LNCAP (cell line): Measurements from ENCODE around the gene AMOTL1.

ENCODE experiments used
- CTCF ChIP-seq: fragments of 450-650 bp; IDR thresholded peaks from 2 replicates; pipeline ENCODE4 v1.5.1; 2017; ENCODE audit warnings: mild to moderate bottlenecking

AMOTL1 gene

DNA sequence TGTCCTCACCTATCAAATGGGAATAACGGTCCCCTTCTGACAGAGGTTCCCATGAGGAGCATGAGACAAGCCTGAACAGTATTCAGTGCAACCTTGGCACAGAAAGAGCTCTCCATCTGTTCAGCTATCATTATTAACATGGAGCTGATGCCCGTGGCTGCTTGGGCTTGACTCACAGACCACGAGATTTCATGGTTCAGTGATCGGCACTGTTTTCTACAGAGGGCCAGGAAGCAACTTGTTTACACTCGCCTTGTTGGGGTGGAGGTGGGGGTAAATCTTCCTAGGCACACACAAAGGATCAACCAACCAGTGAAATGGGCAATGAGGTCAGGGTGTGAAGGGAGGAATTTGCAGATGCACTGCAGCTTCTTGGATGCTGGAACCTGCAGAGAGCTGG is 117.0 kb downstream of the AMOTL1 start:
- no peak for TF ChIP-seq CTCF

DNA sequence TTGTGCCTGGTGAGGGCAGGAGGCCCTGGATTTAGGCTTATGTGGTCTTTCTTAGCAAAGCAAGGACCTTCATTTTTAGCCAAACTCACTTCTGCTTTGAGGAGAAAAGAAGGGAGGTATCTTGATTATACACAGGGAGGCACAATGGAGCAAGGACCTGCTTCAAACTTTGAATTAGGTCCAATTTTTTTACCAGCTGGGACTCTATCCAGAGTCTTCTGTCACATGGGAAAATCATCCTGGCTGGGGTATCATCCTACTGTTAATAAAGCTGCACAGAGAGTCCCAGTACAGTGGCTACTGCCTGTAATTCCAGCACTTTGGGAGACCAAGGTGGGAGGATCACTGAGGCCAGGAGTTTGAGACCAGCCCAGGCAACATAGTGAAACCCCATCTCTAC is 117.4 kb downstream of the AMOTL1 start:
- TF ChIP-seq CTCF: 0 out of 2 replicates have a peak, but pooled peaks have one; percentile 11

DNA sequence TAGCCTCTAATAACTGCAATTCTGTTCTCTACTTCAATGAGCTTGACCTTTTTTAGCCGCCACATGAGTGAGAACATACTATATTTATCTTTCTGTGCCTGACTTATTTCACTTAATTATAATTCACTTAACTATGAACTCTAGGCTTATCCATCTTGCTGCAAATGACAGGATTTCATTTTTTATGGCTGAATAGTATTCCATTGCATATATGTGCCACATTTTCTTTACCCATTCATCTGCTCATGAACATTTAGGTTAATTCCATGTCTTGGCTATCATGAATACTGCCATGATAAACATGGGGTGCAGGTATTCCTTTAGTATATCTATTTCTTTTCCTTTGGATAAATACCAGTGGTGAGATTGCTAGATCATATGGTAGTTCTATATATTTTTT is 120.0 kb downstream of the AMOTL1 start:
- no peak for TF ChIP-seq CTCF

- TF ChIP-seq CTCF: no peak
Observed at GRCh38 chr11:94895451-94895850, 127.3 kb downstream of the AMOTL1 start.

GRCh38 chr11:94895971-94896370 is 127.8 kb downstream of the AMOTL1 start:
- no peak for TF ChIP-seq CTCF

GRCh38 chr11:94897330-94897768 is 129.2 kb downstream of the AMOTL1 start:
- peak; percentile 89 for TF ChIP-seq CTCF

DNA sequence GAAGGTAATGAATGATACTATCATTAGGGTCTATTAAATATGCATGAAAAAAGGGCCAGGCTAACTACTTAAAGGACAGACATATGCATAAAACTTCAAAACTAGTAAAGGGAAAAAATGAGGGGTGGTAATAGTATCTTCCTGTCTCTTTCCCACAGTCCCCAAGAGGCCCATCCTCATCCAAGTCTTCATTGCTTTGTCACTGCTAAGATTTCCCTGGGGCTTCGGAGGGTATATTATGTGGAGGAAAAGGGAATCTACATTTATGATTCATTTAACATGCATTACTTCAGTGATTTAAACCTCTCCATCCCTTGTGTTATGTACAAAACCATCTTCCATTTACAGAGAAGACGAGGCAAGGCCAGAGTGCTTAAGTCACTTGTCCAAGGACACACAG is 139.1 kb downstream of the AMOTL1 start:
- TF ChIP-seq CTCF: no peak

DNA sequence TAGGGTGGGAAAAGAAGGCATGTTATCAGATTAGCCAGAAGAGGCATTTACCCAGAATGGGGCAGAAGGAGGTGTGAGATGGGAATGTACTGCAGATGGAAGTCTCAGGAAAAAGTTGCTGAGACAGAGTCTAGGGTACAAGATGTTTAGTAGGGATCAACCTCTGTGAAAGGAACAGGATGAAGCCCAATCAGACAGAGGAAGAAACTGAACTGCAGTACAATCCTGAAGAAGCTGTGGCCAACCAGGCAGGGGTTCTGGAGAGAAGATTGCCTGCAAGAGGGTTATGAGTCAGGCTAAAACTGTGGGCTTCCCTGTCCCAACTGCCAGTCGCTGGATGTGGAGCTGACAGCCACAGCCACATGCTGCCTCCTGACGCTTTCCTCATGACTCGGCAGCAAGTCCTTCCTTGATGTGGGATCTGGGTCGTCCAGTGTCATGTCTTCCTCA is 141.2 kb downstream of the AMOTL1 start:
- TF ChIP-seq CTCF: no peak
